HG02571 (cell line): ENCODE data around the gene FCHSD2.
"Not testable (repeated sequence)": the region's sequence is repeated elsewhere in the genome, so short reads cannot be mapped to it uniquely, and the experiment has no call there.

Experiments
- ATAC-seq: cut with Tn5 transposase; IDR thresholded peaks from one replicate; pipeline ENCODE4 v1.9.1; 2021; ENCODE audit warnings: mild to moderate bottlenecking, moderate library complexity; ENCODE audit not compliant: unreplicated experiment

The FCHSD2 gene

GRCh38 chr11:72808331-72808798 is 333.8 kb downstream of the FCHSD2 start:
- no peak for ATAC-seq

GRCh38 chr11:72807792-72808191 is 334.3 kb downstream of the FCHSD2 start:
- no peak for ATAC-seq

- ATAC-seq: no peak
Measured at GRCh38 chr11:72807021-72807693, 335.0 kb downstream of the FCHSD2 start.

- ATAC-seq: not testable (repeated sequence)
Measured at GRCh38 chr11:72806378-72806777, 335.7 kb downstream of the FCHSD2 start.

GRCh38 chr11:72805216-72805615 is 336.9 kb downstream of the FCHSD2 start:
- ATAC-seq: no peak

- no peak for ATAC-seq
Measured at GRCh38 chr11:72802822-72803221, 339.3 kb downstream of the FCHSD2 start.

- no peak for ATAC-seq
Measured at GRCh38 chr11:72799441-72799840, 342.7 kb downstream of the FCHSD2 start.

- ATAC-seq: no peak
Measured at GRCh38 chr11:72798361-72798760, 343.8 kb downstream of the FCHSD2 start.

GRCh38 chr11:72793425-72794367 is 348.4 kb downstream of the FCHSD2 start, which contains the start of gene STARD10:
Gene STARD10 (minus strand): TSS chr11:72794047. CDS start chr11:72781181, 12,866 bp downstream.
- peak; percentile 84 for ATAC-seq

GRCh38 chr11:72793076-72793424 is 349.1 kb downstream of the FCHSD2 start:
- ATAC-seq: no peak

GRCh38 chr11:72792437-72793021 is 349.6 kb downstream of the FCHSD2 start:
- no peak for ATAC-seq

GRCh38 chr11:72791228-72791627 is 350.9 kb downstream of the FCHSD2 start:
- ATAC-seq: not testable (repeated sequence)

GRCh38 chr11:72789493-72790131 is 352.5 kb downstream of the FCHSD2 start:
- no peak for ATAC-seq

- ATAC-seq: no peak
Measured at GRCh38 chr11:72788241-72788640, 353.9 kb downstream of the FCHSD2 start.

- no peak for ATAC-seq
Measured at GRCh38 chr11:72787216-72788104, 354.7 kb downstream of the FCHSD2 start.
